ENCODE results near the gene NUP35. TPM values are rescaled to one million over a fixed set of nuclear protein-coding genes. Genes with fewer than 3 reads are reported as not detected.
"Not testable (repeated sequence)": the region's sequence is repeated elsewhere in the genome, so short reads cannot be mapped to it uniquely, and the experiment has no call there.

Gene NUP35
- total RNA-seq, 1 donor from 2014 or later, result 30.9 TPM

DNA sequence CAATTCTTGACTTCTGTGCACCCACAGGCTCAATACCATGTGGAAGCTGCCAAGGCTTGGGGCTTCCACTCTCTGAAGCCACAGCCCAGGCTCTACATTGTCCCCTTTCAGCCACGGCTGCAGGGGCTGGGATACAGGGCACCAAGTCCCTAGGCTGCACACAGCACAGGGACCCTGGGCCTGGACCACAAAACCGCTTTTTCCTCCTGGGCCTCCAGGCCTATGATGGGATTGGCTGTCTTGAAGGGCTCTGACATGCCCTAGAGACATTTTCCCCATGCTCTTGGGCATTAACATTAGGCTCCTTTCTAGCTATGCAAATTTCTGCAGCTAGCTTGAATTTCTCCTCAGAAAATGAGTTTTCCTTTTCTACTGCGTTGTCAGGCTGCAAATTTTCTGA, 29.7 kb downstream of the NUP35 start:
- H3K9me3 Mint-ChIP-seq, result no peaks in the 10 kb centered on the region
- H3K4me3 Mint-ChIP-seq (ENCODE audit: low read depth), result no peak overlapping the region
- peaks cover 2% of the 10 kb centered on the region for H3K4me1 Mint-ChIP-seq (ENCODE audit: low read depth)
- no peak overlapping the region for H3K27ac Mint-ChIP-seq
- DNase-seq (ENCODE audit: low spot score), result no peak
- intact Hi-C loops (cut with micrococcal nuclease), result no loop called here
- peaks cover 66% of the 10 kb centered on the region for H3K36me3 Mint-ChIP-seq (ENCODE audit: low read depth)
- no peaks in the 10 kb centered on the region for H3K27me3 Mint-ChIP-seq (ENCODE audit: low read depth)

DNA sequence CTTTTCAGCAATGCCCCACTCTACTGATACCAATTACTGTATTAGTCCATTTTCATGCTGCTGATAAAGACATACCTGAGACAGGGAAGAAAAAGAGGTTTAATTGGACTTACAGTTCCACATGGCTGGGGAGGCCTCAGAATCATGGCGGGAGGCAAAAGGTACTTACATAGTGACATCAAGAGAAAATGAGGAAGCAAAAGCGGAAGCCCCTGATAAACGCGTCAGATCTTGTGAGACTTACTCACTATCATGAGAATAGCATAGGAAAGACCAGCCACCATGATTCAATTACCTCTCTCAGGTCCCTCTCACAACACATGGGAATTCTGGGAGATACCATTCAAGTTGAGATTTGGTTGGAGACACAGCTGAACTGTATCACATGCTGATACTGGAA, 30.5 kb downstream of the NUP35 start:
- H3K9me3 Mint-ChIP-seq; H3K27me3 Mint-ChIP-seq (ENCODE audit: low read depth); H3K4me3 Mint-ChIP-seq (ENCODE audit: low read depth); DNase-seq (ENCODE audit: low spot score); intact Hi-C loops (cut with micrococcal nuclease); H3K4me1 Mint-ChIP-seq (ENCODE audit: low read depth); H3K27ac Mint-ChIP-seq: not testable (repeated sequence)
- H3K36me3 Mint-ChIP-seq (ENCODE audit: low read depth), result peaks cover 70% of the 10 kb centered on the region

GRCh38 chr2:183157131-183157530, 32.9 kb downstream of the NUP35 start:
- intact Hi-C loops (cut with micrococcal nuclease), result no loop called here

GRCh38 chr2:183162362-183162761, 38.1 kb downstream of the NUP35 start:
- H3K27me3 Mint-ChIP-seq (ENCODE audit: low read depth), result no peaks in the 10 kb centered on the region
- H3K9me3 Mint-ChIP-seq, result peaks cover 8% of the 10 kb centered on the region
- no peak overlapping the region for H3K4me3 Mint-ChIP-seq (ENCODE audit: low read depth)
- H3K4me1 Mint-ChIP-seq (ENCODE audit: low read depth), result no peaks in the 10 kb centered on the region
- H3K27ac Mint-ChIP-seq, result no peak overlapping the region
- no peak for DNase-seq (ENCODE audit: low spot score)
- intact Hi-C loops (cut with micrococcal nuclease), result no loop called here
- peaks cover 69% of the 10 kb centered on the region for H3K36me3 Mint-ChIP-seq (ENCODE audit: low read depth)

More at GRCh38 chr2:183157131-183157530, 32.9 kb downstream of the NUP35 start:
- Mint-ChIP-seq H3K4me1 (ENCODE audit: low read depth) (no peaks in the 10 kb centered on the region), H3K27me3 (ENCODE audit: low read depth) (no peaks in the 10 kb centered on the region), H3K9me3 (no peaks in the 10 kb centered on the region), H3K4me3 (ENCODE audit: low read depth) (no peak overlapping the region), H3K36me3 (ENCODE audit: low read depth) (peaks cover 65% of the 10 kb centered on the region), H3K27ac (no peak overlapping the region)
- DNase-seq (ENCODE audit: low spot score), result no peak

DNA sequence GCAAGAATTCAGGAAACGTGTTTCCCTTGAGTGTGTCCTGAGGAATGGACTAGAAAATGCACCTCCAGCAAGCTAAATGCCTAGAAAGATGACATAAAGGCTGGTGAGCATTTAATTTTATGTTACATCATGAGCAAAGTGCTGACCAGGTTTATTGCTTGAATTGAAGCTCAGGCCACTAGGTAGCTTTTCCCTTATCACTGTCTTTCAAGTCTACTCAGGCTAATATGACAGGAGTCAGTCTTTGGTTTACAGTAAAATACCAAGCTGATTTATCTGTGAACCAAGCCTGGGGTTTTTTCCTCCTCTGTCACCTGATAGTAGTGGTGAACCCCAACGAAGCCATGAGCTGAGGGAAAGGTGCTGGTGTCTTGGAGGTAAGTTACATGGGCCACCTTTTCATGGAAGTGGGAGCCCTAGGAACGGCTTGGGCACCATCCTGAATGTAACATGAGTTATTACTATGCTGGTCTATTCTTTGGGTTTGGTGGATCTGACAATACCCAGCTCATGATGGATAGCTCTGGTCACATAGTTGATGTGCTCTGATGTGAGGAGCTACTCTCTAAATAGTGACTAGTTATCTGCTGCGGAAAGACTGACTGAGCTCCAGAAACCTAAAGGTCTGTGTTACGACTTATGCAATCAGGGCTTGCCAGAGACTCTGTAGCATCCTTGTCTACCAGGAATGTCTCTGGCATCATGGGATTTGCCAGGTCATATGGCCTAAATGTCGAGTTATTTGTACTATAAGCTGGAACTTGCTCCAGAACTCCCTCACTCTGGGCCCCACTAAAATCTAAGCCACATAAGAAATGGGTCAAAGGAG, 39.8 kb downstream of the NUP35 start:
- no peaks in the 10 kb centered on the region for H3K27me3 Mint-ChIP-seq (ENCODE audit: low read depth)
- peaks cover 8% of the 10 kb centered on the region for H3K9me3 Mint-ChIP-seq
- DNase-seq (ENCODE audit: low spot score), result no peak
- H3K4me3 Mint-ChIP-seq (ENCODE audit: low read depth), result no peak overlapping the region
- no peaks in the 10 kb centered on the region for H3K4me1 Mint-ChIP-seq (ENCODE audit: low read depth)
- H3K27ac Mint-ChIP-seq, result no peak overlapping the region
- intact Hi-C loops (cut with micrococcal nuclease), result no loop called here
- peaks cover 79% of the 10 kb centered on the region for H3K36me3 Mint-ChIP-seq (ENCODE audit: low read depth)

GRCh38 chr2:183164650-183165015, 40.4 kb downstream of the NUP35 start:
- Mint-ChIP-seq H3K36me3 (ENCODE audit: low read depth) (peaks cover 81% of the 10 kb centered on the region), H3K4me1 (ENCODE audit: low read depth) (no peaks in the 10 kb centered on the region), H3K27me3 (ENCODE audit: low read depth) (no peaks in the 10 kb centered on the region), H3K4me3 (ENCODE audit: low read depth) (no peak overlapping the region), H3K9me3 (peaks cover 8% of the 10 kb centered on the region), H3K27ac (no peak overlapping the region)
- DNase-seq (ENCODE audit: low spot score), result no peak
- intact Hi-C loops (cut with micrococcal nuclease), result no loop called here

GRCh38 chr2:183166210-183166609, 42.0 kb downstream of the NUP35 start:
- DNase-seq (ENCODE audit: low spot score), result no peak
- H3K36me3 Mint-ChIP-seq (ENCODE audit: low read depth), result peaks cover 86% of the 10 kb centered on the region
- peaks cover 8% of the 10 kb centered on the region for H3K9me3 Mint-ChIP-seq
- H3K27ac Mint-ChIP-seq, result no peak overlapping the region
- intact Hi-C loops (cut with micrococcal nuclease), result no loop called here
- peaks cover 8% of the 10 kb centered on the region for H3K4me1 Mint-ChIP-seq (ENCODE audit: low read depth)
- no peaks in the 10 kb centered on the region for H3K27me3 Mint-ChIP-seq (ENCODE audit: low read depth)
- no peak overlapping the region for H3K4me3 Mint-ChIP-seq (ENCODE audit: low read depth)

DNA sequence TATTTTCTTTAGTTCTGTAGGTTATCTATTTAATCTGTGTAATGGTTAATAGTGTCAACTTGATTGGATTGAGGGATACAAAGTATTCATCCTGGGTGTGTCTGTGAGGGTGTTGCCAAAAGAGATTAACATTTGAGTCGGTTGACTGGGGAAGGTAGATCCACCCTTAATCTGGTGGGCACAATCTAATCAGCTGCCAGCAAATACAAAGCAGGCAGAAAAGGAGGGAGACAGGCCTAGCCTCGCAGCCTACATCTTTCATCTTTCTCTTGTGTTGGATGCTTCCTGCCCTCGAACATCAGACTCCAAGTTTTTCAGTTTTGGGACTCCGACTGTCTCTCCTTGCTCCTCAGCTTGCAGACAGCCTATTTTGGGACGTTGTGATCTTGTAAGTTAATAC, 42.7 kb downstream of the NUP35 start:
- H3K4me3 Mint-ChIP-seq (ENCODE audit: low read depth); DNase-seq (ENCODE audit: low spot score); H3K4me1 Mint-ChIP-seq (ENCODE audit: low read depth); intact Hi-C loops (cut with micrococcal nuclease); H3K27ac Mint-ChIP-seq; H3K27me3 Mint-ChIP-seq (ENCODE audit: low read depth); H3K9me3 Mint-ChIP-seq: not testable (repeated sequence)
- peaks cover 80% of the 10 kb centered on the region for H3K36me3 Mint-ChIP-seq (ENCODE audit: low read depth)

DNA sequence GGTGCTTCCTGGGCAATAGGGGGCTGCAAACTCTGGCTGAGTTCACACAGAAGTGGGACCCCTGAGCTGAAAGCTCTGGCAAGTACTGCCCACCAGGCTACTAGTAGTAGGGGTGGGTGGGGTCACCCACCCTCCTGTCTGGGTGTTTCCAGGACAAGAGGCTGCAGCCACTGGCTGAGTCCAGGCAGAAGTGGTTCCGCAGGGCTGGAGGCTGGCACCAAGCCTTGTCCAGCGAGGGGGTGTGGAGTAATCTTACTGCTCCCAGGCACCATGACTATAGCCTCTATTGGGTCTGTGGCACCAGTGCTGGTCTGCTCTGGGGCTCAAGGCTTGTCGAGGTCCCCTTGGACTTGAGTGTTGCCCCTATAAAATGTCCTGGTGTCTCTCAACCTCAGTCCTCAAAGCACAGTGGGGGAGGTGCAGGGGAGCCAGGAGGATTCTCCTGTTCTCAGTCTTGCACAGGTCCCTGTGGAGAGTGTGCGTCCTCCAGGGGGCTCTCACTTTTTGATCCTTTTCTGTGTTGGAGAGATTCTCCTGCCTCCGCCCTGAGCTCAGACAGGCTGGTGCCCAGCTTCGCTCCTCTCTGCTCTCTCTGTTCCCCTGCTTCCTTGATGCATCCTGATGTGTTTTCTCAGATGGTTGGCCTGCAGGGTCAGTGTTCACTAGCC, 48.1 kb downstream of the NUP35 start:
- H3K9me3 Mint-ChIP-seq, result peaks cover 25% of the 10 kb centered on the region
- no peak overlapping the region for H3K27ac Mint-ChIP-seq
- DNase-seq (ENCODE audit: low spot score), result no peak
- peaks cover 70% of the 10 kb centered on the region for H3K36me3 Mint-ChIP-seq (ENCODE audit: low read depth)
- H3K4me3 Mint-ChIP-seq (ENCODE audit: low read depth), result no peak overlapping the region
- intact Hi-C loops (cut with micrococcal nuclease), result no loop called here
- peaks cover 9% of the 10 kb centered on the region for H3K4me1 Mint-ChIP-seq (ENCODE audit: low read depth)
- no peaks in the 10 kb centered on the region for H3K27me3 Mint-ChIP-seq (ENCODE audit: low read depth)

DNA sequence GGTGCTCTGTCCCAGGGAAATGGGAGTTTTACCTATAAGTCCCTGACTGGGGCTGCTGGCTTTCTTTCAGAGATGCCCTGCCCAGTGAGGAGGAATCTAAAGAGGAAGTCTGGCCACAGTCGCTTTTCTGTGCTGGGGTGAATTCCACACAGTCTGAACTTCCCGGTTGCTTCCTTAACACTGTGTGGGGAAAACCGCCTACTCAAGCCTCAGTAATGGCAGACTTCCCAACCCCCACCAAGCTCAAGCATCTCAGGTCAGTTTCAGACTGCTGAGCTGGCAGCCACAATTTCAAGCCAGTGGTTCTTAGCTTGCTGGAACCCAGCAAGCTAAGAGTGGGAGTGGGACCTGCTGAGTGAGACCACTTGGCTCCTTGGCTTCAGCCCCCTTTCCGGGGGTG, 54.9 kb downstream of the NUP35 start:
- peaks cover 58% of the 10 kb centered on the region for H3K9me3 Mint-ChIP-seq
- no peak for DNase-seq (ENCODE audit: low spot score)
- H3K27me3 Mint-ChIP-seq (ENCODE audit: low read depth), result no peaks in the 10 kb centered on the region
- intact Hi-C loops (cut with micrococcal nuclease), result no loop called here
- peaks cover 89% of the 10 kb centered on the region for H3K36me3 Mint-ChIP-seq (ENCODE audit: low read depth)
- H3K27ac Mint-ChIP-seq, result no peak overlapping the region
- H3K4me3 Mint-ChIP-seq (ENCODE audit: low read depth), result no peak overlapping the region
- H3K4me1 Mint-ChIP-seq (ENCODE audit: low read depth), result peaks cover 4% of the 10 kb centered on the region

DNA sequence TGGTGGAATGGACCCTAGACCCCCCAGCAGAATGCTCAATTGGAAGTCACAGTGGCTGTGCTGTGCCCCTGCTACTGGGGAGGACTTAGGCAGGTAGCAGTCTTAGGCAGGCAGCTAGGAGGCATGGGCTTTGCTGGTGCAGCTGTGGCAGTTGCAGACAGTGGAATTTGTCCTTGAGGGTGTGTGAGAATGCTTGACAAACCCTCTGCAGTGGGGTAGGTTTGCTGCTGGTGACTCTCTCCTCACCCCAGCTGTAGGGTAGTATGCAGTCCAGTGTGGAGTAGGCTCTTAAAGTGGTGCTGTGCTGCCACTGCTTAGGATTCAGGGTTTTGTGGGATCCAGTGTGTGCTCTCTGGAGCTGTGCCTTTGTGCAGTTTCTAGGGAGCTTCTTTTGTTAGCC, 61.3 kb downstream of the NUP35 start:
- H3K36me3 Mint-ChIP-seq (ENCODE audit: low read depth), result peaks cover 81% of the 10 kb centered on the region
- intact Hi-C loops (cut with micrococcal nuclease), result no loop called here
- H3K27ac Mint-ChIP-seq, result no peak overlapping the region
- H3K4me3 Mint-ChIP-seq (ENCODE audit: low read depth), result no peak overlapping the region
- no peaks in the 10 kb centered on the region for H3K27me3 Mint-ChIP-seq (ENCODE audit: low read depth)
- no peak for DNase-seq (ENCODE audit: low spot score)
- peaks cover 28% of the 10 kb centered on the region for H3K9me3 Mint-ChIP-seq
- peaks cover 8% of the 10 kb centered on the region for H3K4me1 Mint-ChIP-seq (ENCODE audit: low read depth)

GRCh38 chr2:183186296-183186695, 62.1 kb downstream of the NUP35 start:
- Mint-ChIP-seq H3K36me3 (ENCODE audit: low read depth) (peaks cover 79% of the 10 kb centered on the region), H3K4me3 (ENCODE audit: low read depth) (no peak overlapping the region), H3K27me3 (ENCODE audit: low read depth) (no peaks in the 10 kb centered on the region), H3K4me1 (ENCODE audit: low read depth) (peaks cover 8% of the 10 kb centered on the region), H3K27ac (no peak overlapping the region), H3K9me3 (peaks cover 28% of the 10 kb centered on the region)
- intact Hi-C loops (cut with micrococcal nuclease), result no loop called here
- DNase-seq (ENCODE audit: low spot score), result no peak

GRCh38 chr2:183186766-183187165, 62.5 kb downstream of the NUP35 start:
- H3K4me3 Mint-ChIP-seq (ENCODE audit: low read depth), result no peak overlapping the region
- H3K4me1 Mint-ChIP-seq (ENCODE audit: low read depth), result peaks cover 8% of the 10 kb centered on the region
- H3K27me3 Mint-ChIP-seq (ENCODE audit: low read depth), result no peaks in the 10 kb centered on the region
- H3K9me3 Mint-ChIP-seq, result peaks cover 23% of the 10 kb centered on the region
- intact Hi-C loops (cut with micrococcal nuclease), result no loop called here
- DNase-seq (ENCODE audit: low spot score), result no peak
- H3K27ac Mint-ChIP-seq, result peak overlapping the region; percentile 37
- peaks cover 79% of the 10 kb centered on the region for H3K36me3 Mint-ChIP-seq (ENCODE audit: low read depth)
